H9 (cell line): ENCODE results near the gene APOA1. TPM values are rescaled to one million over a fixed set of nuclear protein-coding genes. Genes with fewer than 3 reads are reported as not detected.

Experiments
- DNase-seq: peaks from one replicate; pipeline ENCODE4 v3.0.0-alpha.2; 2017
- H2AFZ ChIP-seq: one replicate; pipeline ENCODE4 v1.6.1; 2013; ENCODE audit warnings: mild to moderate bottlenecking, low read length, control low read depth, moderate library complexity
- H2AK5ac ChIP-seq: 2 replicates; pipeline ENCODE4 v1.6.1; 2013; ENCODE audit warnings: low read length, control low read depth, mixed read lengths; ENCODE audit not compliant: insufficient read length
- H2BK120ac ChIP-seq: one replicate; pipeline ENCODE4 v1.6.1; 2013; ENCODE audit warnings: low read depth, mild to moderate bottlenecking, low read length, control low read depth, inconsistent platforms; ENCODE audit not compliant: poor library complexity, severe bottlenecking
- H2BK12ac ChIP-seq: 2 replicates; pipeline ENCODE4 v1.6.1; 2013; ENCODE audit warnings: low read length, control low read depth, mixed read lengths, low read depth; ENCODE audit not compliant: insufficient read length
- H2BK15ac ChIP-seq: 2 replicates; pipeline ENCODE4 v1.6.1; 2013; ENCODE audit warnings: low read depth, low read length, control low read depth
- H2BK20ac ChIP-seq: one replicate; pipeline ENCODE4 v1.6.1; 2013; ENCODE audit warnings: low read depth, mild to moderate bottlenecking, low read length, control low read depth, inconsistent platforms; ENCODE audit not compliant: poor library complexity, severe bottlenecking
- H2BK5ac ChIP-seq: 2 replicates; pipeline ENCODE4 v1.6.1; 2013; ENCODE audit warnings: low read length, control low read depth, mixed read lengths; ENCODE audit not compliant: insufficient read length
- H3K14ac ChIP-seq: 2 replicates; pipeline ENCODE4 v1.6.1; 2013; ENCODE audit warnings: low read length, control low read depth; ENCODE audit not compliant: insufficient read depth
- H3K18ac ChIP-seq: 2 replicates; pipeline ENCODE4 v1.6.1; 2013; ENCODE audit warnings: low read depth, mild to moderate bottlenecking, mixed read lengths, low read length, control low read depth; ENCODE audit not compliant: insufficient read length
- H3K23ac ChIP-seq: 2 replicates; pipeline ENCODE4 v1.6.1; 2013; ENCODE audit warnings: low read length, control low read depth, mixed read lengths, low read depth; ENCODE audit not compliant: insufficient read length
- H3K23me2 ChIP-seq: 2 replicates; pipeline ENCODE4 v1.6.1; 2013; ENCODE audit warnings: low read depth, mild to moderate bottlenecking, mixed read lengths, low read length, control low read depth; ENCODE audit not compliant: insufficient read length, poor library complexity, severe bottlenecking
- H3K27ac ChIP-seq: 2 replicates; pipeline ENCODE4 v1.5.1; 2013; ENCODE audit warnings: low read length, control low read depth, mixed read lengths, low read depth; ENCODE audit not compliant: insufficient read length
- H3K27me3 ChIP-seq: 2 replicates; pipeline ENCODE4 v1.6.1; 2013; ENCODE audit warnings: low read length, control low read depth, inconsistent platforms; ENCODE audit not compliant: insufficient read depth
- H3K4ac ChIP-seq: 2 replicates; pipeline ENCODE4 v1.6.1; 2013; ENCODE audit warnings: low read depth, mild to moderate bottlenecking, control low read depth, inconsistent platforms, low read length, moderate library complexity
- H3K4me1 ChIP-seq: 2 replicates; pipeline ENCODE4 v1.6.1; 2013; ENCODE audit warnings: low read length, control low read depth, inconsistent platforms; ENCODE audit not compliant: insufficient read depth
- H3K4me2 ChIP-seq: 2 replicates; pipeline ENCODE4 v1.6.1; 2013; ENCODE audit warnings: low read length, control low read depth, mixed read lengths; ENCODE audit not compliant: insufficient read length, insufficient read depth
- H3K56ac ChIP-seq: 2 replicates; pipeline ENCODE4 v1.6.1; 2013; ENCODE audit warnings: low read depth, mild to moderate bottlenecking, mixed read lengths, low read length, control low read depth; ENCODE audit not compliant: insufficient read length
- H3K79me1 ChIP-seq: 2 replicates; pipeline ENCODE4 v1.6.1; 2013; ENCODE audit warnings: low read depth, mild to moderate bottlenecking, moderate library complexity, low read length, control low read depth, inconsistent platforms; ENCODE audit not compliant: insufficient read depth, poor library complexity, severe bottlenecking
- H3K79me2 ChIP-seq: 2 replicates; pipeline ENCODE4 v1.6.1; 2013; ENCODE audit warnings: low read length, control low read depth, inconsistent platforms; ENCODE audit not compliant: insufficient read depth
- H3K9ac ChIP-seq: 2 replicates; pipeline ENCODE4 v1.6.1; 2013; ENCODE audit warnings: low read length, control low read depth, mixed read lengths; ENCODE audit not compliant: insufficient read length; ENCODE audit errors: extremely low read depth
- H3K9me3 ChIP-seq: one replicate; pipeline ENCODE4 v1.6.1; 2013; ENCODE audit warnings: low read depth, low read length, inconsistent platforms; ENCODE audit not compliant: control insufficient read depth
- H3T11ph ChIP-seq: one replicate; pipeline ENCODE4 v1.6.1; 2013; ENCODE audit warnings: mild to moderate bottlenecking, low read length, control low read depth, inconsistent platforms
- H4K20me1 ChIP-seq: one replicate; pipeline ENCODE4 v1.6.1; 2013; ENCODE audit not compliant: control insufficient read depth, insufficient read length, insufficient read depth
- H4K5ac ChIP-seq: 2 replicates; pipeline ENCODE4 v1.6.1; 2013; ENCODE audit warnings: low read depth, mild to moderate bottlenecking, mixed read lengths, low read length, control low read depth; ENCODE audit not compliant: insufficient read length
- H4K8ac ChIP-seq: replicated peaks from 2 replicates; pipeline ENCODE4 v1.6.1; 2013; ENCODE audit warnings: low read length, control low read depth, mixed read lengths, low read depth; ENCODE audit not compliant: insufficient read length
- H4K91ac ChIP-seq: 2 replicates; pipeline ENCODE4 v1.6.1; 2013; ENCODE audit warnings: low read depth, mild to moderate bottlenecking, moderate library complexity, mixed read lengths, low read length, control low read depth; ENCODE audit not compliant: insufficient read length
- H3K27ac Mint-ChIP-seq, 3 experiments: 2 replicates in 2 of 3; 3 replicates in 1 of 3; pipeline ENCODE4 v1.8.0; 2020 to 2021; ENCODE audit warnings: mixed read lengths in 3 of 3, mild to moderate bottlenecking in 1 of 3, moderate library complexity in 1 of 3
- H3K27me3 Mint-ChIP-seq: 2 replicates; pipeline ENCODE4 v1.8.0; 2021; ENCODE audit warnings: low read depth, mild to moderate bottlenecking, moderate library complexity, mixed read lengths
- H3K36me3 Mint-ChIP-seq, 3 experiments: 2 replicates in 2 of 3; 3 replicates in 1 of 3; pipeline ENCODE4 v1.8.0; 2020 to 2021; ENCODE audit warnings: low read depth in 3 of 3, mixed read lengths in 3 of 3; ENCODE audit not compliant: insufficient read depth in 1 of 3
- H3K4me1 Mint-ChIP-seq, 2 experiments: 2 replicates each; pipeline ENCODE4 v1.8.0; 2020; ENCODE audit warnings: mixed read lengths in 2 of 2
- H3K4me3 Mint-ChIP-seq, 2 experiments: 2 replicates in 1 of 2; 3 replicates in 1 of 2; pipeline ENCODE4 v1.8.0; 2020 to 2021; ENCODE audit warnings: mild to moderate bottlenecking in 2 of 2, mixed read lengths in 2 of 2, moderate library complexity in 1 of 2
- H3K9me3 Mint-ChIP-seq, 2 experiments: 2 replicates in 1 of 2; 3 replicates in 1 of 2; pipeline ENCODE4 v1.8.0; 2020; ENCODE audit warnings: mild to moderate bottlenecking in 2 of 2, mixed read lengths in 2 of 2, moderate library complexity in 1 of 2
- WGBS: extraction: QIAGEN DNeasy Blood & Tissue Kit; methylation state at CpG from one replicate; pipeline ENCODE4 v1.1.7; 2013; ENCODE audit warnings: missing lambda C conversion rate, low lambda C conversion rate, mixed read lengths; ENCODE audit not compliant: insufficient read length; ENCODE audit errors: extremely low coverage; 5-methylcytosine and 5-hydroxymethylcytosine counted together
- total RNA-seq: library from RNA; stranded (reverse); gene quantifications from 2 replicates; pipeline ENCODE4 v1.2.1, GENCODE V29; 2021
- TF ChIP-seq, protein P1 (sequence below): fragments of 200-600 bp; sonication (generic); conservative IDR thresholded peaks from 3 replicates; pipeline ENCODE4 v1.8.0; 2021; ENCODE audit warnings: antibody characterized with exemption, mild to moderate bottlenecking

APOA1 gene
- total RNA-seq, 1 experiment from 2014 or later, result 0.68 TPM

DNA sequence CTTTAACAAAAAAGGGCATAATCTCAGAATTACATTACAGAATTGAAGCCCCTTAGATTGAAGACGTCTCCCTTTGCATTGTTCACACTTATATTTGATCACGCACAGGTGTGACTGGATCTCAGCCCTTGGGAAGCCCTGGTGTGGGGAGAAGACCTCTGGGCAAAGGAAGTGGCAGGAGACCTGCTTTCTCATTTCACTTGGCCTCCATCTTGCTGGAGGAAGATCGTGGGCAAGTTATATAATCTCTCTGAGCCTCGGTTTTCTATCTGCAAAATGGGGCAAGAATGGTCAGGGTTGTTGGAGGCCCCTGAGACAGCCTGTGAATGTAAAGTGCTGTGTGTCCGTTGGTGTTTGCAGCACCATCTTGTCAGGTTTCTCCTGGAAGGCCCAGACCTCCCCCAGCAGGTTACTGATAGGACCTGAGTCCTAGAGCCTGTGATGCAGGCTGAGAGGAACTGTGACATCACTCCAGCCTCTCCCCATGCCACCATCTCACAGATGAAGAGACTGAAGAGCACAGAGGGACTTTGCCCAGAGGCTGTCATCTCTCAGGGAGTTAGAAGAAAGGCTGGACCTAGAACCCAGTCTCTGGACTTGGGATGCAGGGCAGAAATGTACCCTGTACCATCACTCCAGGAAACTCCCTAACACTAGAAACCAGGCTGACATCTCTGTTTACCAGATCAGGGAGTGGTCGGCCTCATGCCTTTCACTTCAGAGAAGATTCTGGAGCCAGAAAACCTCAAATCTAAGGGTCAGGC lies 1.1 kb upstream of the APOA1 start:
- H4K8ac ChIP-seq, result no peak overlapping the region

More for the DNA sequence above, 1.1 kb upstream of the APOA1 start:
- Histone ChIP-seq H2BK20ac (no peak overlapping the region), H2AFZ (no peak overlapping the region), H3T11ph (no peak overlapping the region), H3K4ac (no peak overlapping the region), H3K23ac (no peak overlapping the region), H3K79me2 (no peaks in the 10 kb centered on the region), H2BK120ac (no peak overlapping the region), H3K27me3 (no peaks in the 10 kb centered on the region), H3K14ac (no peak overlapping the region), H2AK5ac (no peak overlapping the region), H3K79me1 (no peaks in the 10 kb centered on the region), H3K4me1 (no peaks in the 10 kb centered on the region), H3K9me3 (no peaks in the 10 kb centered on the region), H4K5ac (no peak overlapping the region), H2BK12ac (no peak overlapping the region), H3K23me2 (peaks cover 6% of the 10 kb centered on the region), H3K18ac (no peak overlapping the region), H3K9ac (no peak overlapping the region), H2BK5ac (no peak overlapping the region), H4K20me1 (no peaks in the 10 kb centered on the region), H3K4me2 (no peak overlapping the region), H3K27ac (no peak overlapping the region), H3K56ac (no peak overlapping the region), H4K91ac (no peak overlapping the region), H2BK15ac (no peak overlapping the region)
- no peaks in the 10 kb centered on the region for H3K9me3 Mint-ChIP-seq
- H3K4me3 Mint-ChIP-seq, result no peak overlapping the region
- WGBS, result no CpG with 5 or more reads among the region's 6 CpGs
- H3K36me3 Mint-ChIP-seq, result peaks cover 0 to 6% (median 5%) of the 10 kb centered on the region in 3 experiments; a peak in 6 of 7 replicates
- H3K4me1 Mint-ChIP-seq, result peaks cover 39 to 43% of the 10 kb centered on the region in 2 experiments
- DNase-seq, result no peak
- 0 out of 7 replicates have a peak overlapping the region, but pooled peaks of 1 of the 3 experiments have one; percentile 23 for H3K27ac Mint-ChIP-seq
- TF ChIP-seq, protein P1, sequence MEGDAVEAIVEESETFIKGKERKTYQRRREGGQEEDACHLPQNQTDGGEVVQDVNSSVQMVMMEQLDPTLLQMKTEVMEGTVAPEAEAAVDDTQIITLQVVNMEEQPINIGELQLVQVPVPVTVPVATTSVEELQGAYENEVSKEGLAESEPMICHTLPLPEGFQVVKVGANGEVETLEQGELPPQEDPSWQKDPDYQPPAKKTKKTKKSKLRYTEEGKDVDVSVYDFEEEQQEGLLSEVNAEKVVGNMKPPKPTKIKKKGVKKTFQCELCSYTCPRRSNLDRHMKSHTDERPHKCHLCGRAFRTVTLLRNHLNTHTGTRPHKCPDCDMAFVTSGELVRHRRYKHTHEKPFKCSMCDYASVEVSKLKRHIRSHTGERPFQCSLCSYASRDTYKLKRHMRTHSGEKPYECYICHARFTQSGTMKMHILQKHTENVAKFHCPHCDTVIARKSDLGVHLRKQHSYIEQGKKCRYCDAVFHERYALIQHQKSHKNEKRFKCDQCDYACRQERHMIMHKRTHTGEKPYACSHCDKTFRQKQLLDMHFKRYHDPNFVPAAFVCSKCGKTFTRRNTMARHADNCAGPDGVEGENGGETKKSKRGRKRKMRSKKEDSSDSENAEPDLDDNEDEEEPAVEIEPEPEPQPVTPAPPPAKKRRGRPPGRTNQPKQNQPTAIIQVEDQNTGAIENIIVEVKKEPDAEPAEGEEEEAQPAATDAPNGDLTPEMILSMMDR, result no peak
- H3K27me3 Mint-ChIP-seq, result peaks cover 15% of the 10 kb centered on the region
